Parathyroid adenoma (tissue), 2 donors: ENCODE results near the gene MYH4.

Experiments used
- H2AFZ ChIP-seq: fragments of 300-600 bp; sonication (generic); one replicate; pipeline ENCODE4 v1.7.0; 2017; ENCODE audit warnings: antibody characterized with exemption, mild to moderate bottlenecking
- H3K27ac ChIP-seq: fragments of 300-600 bp; sonication (generic); one replicate; pipeline ENCODE4 v1.7.0; 2017
- H3K27me3 ChIP-seq: fragments of 300-600 bp; sonication (generic); one replicate; pipeline ENCODE4 v1.7.0; 2017; ENCODE audit warnings: low read length; ENCODE audit not compliant: control insufficient read depth, insufficient read depth
- H3K36me3 ChIP-seq: fragments of 300-600 bp; sonication (generic); one replicate; pipeline ENCODE4 v1.7.0; 2017; ENCODE audit warnings: low read length; ENCODE audit not compliant: control insufficient read depth, insufficient read depth
- H3K4me1 ChIP-seq: fragments of 300-600 bp; sonication (generic); one replicate; pipeline ENCODE4 v1.7.0; 2017; ENCODE audit warnings: control low read depth
- H3K4me2 ChIP-seq: fragments of 300-600 bp; sonication (generic); one replicate; pipeline ENCODE4 v1.7.0; 2017; ENCODE audit warnings: low read length
- H3K4me3 ChIP-seq: fragments of 300-600 bp; sonication (generic); one replicate; pipeline ENCODE4 v1.7.0; 2017; ENCODE audit warnings: low read depth, low read length
- H3K79me2 ChIP-seq: fragments of 300-600 bp; sonication (generic); one replicate; pipeline ENCODE4 v1.7.0; 2017; ENCODE audit warnings: control low read depth
- H3K9ac ChIP-seq: fragments of 300-600 bp; sonication (generic); one replicate; pipeline ENCODE4 v1.7.0; 2017; ENCODE audit warnings: mild to moderate bottlenecking
- H3K9me3 ChIP-seq: fragments of 300-600 bp; sonication (generic); one replicate; pipeline ENCODE4 v1.7.0; 2017; ENCODE audit warnings: low read length; ENCODE audit not compliant: control insufficient read depth
- TF ChIP-seq, protein P1 (sequence below): fragments of 300-600 bp; sonication (generic); IDR thresholded peaks from one replicate; pipeline ENCODE4 v1.7.0; 2017; ENCODE audit warnings: antibody characterized with exemption, mild to moderate bottlenecking
- donor health status: primary hyperparathyroidism.

Gene MYH4

DNA sequence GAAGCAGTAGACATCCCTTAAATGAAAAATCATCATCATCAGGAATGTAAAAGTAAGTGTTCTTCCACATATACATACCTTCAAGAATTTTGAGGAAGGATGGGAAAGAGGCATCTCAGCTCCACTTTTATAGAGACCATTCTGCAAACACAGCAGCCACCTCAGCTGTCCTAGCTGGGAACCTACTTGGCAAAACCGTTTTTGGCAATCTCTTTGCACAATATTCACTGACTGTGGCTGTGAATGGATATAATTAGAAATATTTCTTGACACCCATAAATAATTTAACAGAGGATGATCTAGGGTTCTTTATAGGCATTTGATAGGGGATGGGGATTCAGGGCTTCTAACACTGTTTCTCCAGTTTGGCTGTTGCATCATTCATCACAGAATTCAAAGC is at the start of gene MYH4:
Gene MYH4 (minus strand): TSS at position 101 of the 400 bp plus-strand sequence. CDS start 2,814 bp downstream, outside the sequence.
- TF ChIP-seq, protein P1, sequence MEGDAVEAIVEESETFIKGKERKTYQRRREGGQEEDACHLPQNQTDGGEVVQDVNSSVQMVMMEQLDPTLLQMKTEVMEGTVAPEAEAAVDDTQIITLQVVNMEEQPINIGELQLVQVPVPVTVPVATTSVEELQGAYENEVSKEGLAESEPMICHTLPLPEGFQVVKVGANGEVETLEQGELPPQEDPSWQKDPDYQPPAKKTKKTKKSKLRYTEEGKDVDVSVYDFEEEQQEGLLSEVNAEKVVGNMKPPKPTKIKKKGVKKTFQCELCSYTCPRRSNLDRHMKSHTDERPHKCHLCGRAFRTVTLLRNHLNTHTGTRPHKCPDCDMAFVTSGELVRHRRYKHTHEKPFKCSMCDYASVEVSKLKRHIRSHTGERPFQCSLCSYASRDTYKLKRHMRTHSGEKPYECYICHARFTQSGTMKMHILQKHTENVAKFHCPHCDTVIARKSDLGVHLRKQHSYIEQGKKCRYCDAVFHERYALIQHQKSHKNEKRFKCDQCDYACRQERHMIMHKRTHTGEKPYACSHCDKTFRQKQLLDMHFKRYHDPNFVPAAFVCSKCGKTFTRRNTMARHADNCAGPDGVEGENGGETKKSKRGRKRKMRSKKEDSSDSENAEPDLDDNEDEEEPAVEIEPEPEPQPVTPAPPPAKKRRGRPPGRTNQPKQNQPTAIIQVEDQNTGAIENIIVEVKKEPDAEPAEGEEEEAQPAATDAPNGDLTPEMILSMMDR = no peak
- H3K27me3 ChIP-seq = no peaks in the 10 kb centered on the region
- H3K4me2 ChIP-seq = no peak within 1 kb of the TSS
- H3K4me3 ChIP-seq = no peak within 1 kb of the TSS
- H3K9ac ChIP-seq = no peak within 1 kb of the TSS
- H3K9me3 ChIP-seq = no peaks in the 10 kb centered on the region
- H2AFZ ChIP-seq = no peak within 1 kb of the TSS
- H3K4me1 ChIP-seq = no peaks in the 10 kb centered on the region
- H3K27ac ChIP-seq = no peak within 1 kb of the TSS
- H3K36me3 ChIP-seq = no peaks in the 10 kb centered on the region
- H3K79me2 ChIP-seq = no peaks in the 10 kb centered on the region

DNA sequence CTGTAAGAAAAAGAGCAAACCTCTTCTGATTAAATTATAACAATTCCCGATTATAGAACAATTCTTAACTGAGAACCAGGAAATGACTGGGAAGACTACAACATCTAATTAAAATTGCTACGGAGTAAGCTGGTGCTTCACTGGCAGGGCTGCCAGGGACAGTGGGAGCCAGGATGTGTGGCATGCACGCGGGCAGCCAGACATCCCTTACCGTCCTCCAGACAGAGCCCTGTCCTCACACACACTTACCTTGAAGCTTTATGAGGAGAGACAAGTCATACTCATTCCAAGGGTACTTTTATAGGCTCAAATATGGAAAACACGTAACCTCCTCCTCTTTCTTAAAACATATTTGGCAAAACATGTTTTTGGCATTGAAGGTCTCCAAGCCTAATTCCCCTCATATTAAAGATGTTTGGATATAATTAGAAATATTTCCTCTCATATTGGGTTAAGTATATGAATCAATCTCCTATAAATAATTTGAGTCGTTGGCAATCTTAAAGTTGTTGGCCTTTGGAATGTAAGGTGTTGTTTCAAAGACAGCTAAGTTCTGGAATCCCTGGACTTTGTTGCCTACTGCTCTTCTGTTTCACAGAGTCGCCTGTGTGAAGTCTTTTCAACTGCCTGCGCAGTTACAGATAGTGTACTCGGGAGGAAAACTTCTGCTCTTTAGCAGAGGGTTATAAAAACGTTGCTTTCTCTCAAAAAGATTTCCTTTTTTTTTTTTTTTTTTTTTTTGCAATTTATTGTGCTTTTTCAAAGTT is 49.1 kb upstream of the MYH4 start, which contains the start of gene MYH1:
Gene MYH1 (minus strand): TSS at position 272 of the 767 bp plus-strand sequence. CDS start 1,900 bp downstream, outside the sequence.
- Histone ChIP-seq H3K27ac (no peak within 1 kb of the TSS), H3K36me3 (no peaks in the 10 kb centered on the region), H3K4me2 (no peak within 1 kb of the TSS), H3K9ac (no peak within 1 kb of the TSS), H3K4me1 (no peaks in the 10 kb centered on the region), H3K27me3 (no peaks in the 10 kb centered on the region), H3K4me3 (no peak within 1 kb of the TSS), H3K79me2 (no peaks in the 10 kb centered on the region), H2AFZ (no peak within 1 kb of the TSS), H3K9me3 (no peaks in the 10 kb centered on the region)
- TF ChIP-seq, protein P1 = no peak

DNA sequence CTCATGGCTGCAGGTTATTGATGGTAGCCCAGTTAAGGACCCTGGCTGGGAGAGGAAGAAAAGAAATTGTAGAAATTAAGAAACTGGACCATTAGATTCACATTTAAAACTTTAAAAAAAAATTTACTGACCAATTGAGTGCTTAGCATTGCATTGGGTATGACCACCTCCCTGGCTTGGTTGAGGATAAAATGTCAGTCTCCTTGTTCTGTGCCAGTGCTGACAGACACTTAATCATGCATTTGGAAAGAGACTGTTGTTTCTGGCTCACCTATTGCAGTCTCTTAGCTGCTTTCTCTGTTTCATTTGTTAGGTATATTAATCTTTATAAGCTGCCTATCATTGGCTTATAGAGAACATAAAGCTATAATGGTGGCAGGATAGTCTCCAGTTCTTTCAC is 47.3 kb upstream of the MYH4 start:
- no peaks in the 10 kb centered on the region for H3K79me2 ChIP-seq
- TF ChIP-seq, protein P1 = no peak
- H3K9ac ChIP-seq = no peak overlapping the region
- no peak overlapping the region for H3K27ac ChIP-seq
- H3K4me1 ChIP-seq = no peaks in the 10 kb centered on the region
- no peaks in the 10 kb centered on the region for H3K9me3 ChIP-seq
- no peak overlapping the region for H2AFZ ChIP-seq
- no peaks in the 10 kb centered on the region for H3K36me3 ChIP-seq
- H3K27me3 ChIP-seq = no peaks in the 10 kb centered on the region
- H3K4me3 ChIP-seq = no peak overlapping the region
- H3K4me2 ChIP-seq = no peak overlapping the region

DNA sequence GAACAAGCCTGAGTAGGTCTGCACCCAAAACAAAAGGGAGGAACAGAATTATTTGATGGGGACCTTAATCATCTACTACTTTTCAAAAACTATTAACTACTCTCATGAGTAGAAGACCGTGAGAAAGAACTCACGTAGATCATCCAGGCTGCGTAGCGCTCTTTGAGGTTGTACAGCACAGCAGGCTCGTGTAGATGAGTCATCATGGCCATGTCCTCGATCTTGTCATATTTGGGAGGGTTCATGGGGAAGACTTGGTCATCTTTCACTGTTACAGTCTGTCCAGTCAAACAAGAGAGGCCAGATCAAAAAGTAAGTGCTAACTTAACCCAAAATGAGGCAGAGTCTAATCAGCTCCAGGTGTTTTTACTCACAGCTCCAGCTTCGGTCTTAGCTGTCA is 46.7 kb upstream of the MYH4 start:
- H3K4me1 ChIP-seq = no peaks in the 10 kb centered on the region
- H3K27ac ChIP-seq = no peak overlapping the region
- no peak overlapping the region for H3K4me2 ChIP-seq
- no peaks in the 10 kb centered on the region for H3K36me3 ChIP-seq
- no peak overlapping the region for H2AFZ ChIP-seq
- no peaks in the 10 kb centered on the region for H3K9me3 ChIP-seq
- no peaks in the 10 kb centered on the region for H3K27me3 ChIP-seq
- H3K9ac ChIP-seq = no peak overlapping the region
- TF ChIP-seq, protein P1 = no peak
- H3K79me2 ChIP-seq = no peaks in the 10 kb centered on the region
- no peak overlapping the region for H3K4me3 ChIP-seq
